H1 (cell line): ENCODE measurements around the gene LMX1A. TPM values are rescaled to one million over a fixed set of nuclear protein-coding genes. Genes with fewer than 3 reads are reported as not detected.

Source experiments
- CHD7 ChIP-seq: fragments of 300-600 bp; sonication (generic); IDR thresholded peaks from 2 replicates; pipeline ENCODE4 v1.7.1; 2012; ENCODE audit warnings: low read length, moderate library complexity, mild to moderate bottlenecking, inconsistent platforms; ENCODE audit not compliant: insufficient replicate concordance
- GTF2F1 ChIP-seq: IDR thresholded peaks from 2 replicates; pipeline ENCODE4 v1.6.1; 2012; ENCODE audit warnings: low read depth, low read length, improper control_type of control experiment, borderline replicate concordance
- HDAC2 ChIP-seq, 2 experiments: fragments of 300-600 bp in 1 of 2; sonication (generic) in 1 of 2; IDR thresholded peaks; 2 replicates each; pipeline ENCODE4 v1.6.1; 2011 to 2012; ENCODE audit warnings: low read depth in 2 of 2, low read length in 2 of 2, mild to moderate bottlenecking in 2 of 2, moderate library complexity in 2 of 2, borderline replicate concordance in 1 of 2, inconsistent platforms in 1 of 2
- KDM5A ChIP-seq: fragments of 200-600 bp; IDR thresholded peaks from 2 replicates; pipeline ENCODE4 v1.7.1; 2012; ENCODE audit warnings: mild to moderate bottlenecking, low read length, inconsistent platforms, mixed read lengths
- PHF8 ChIP-seq: fragments of 200-600 bp; sonication (generic); conservative IDR thresholded peaks from 2 replicates; pipeline ENCODE4 v1.7.1; 2012; ENCODE audit warnings: low read depth, mild to moderate bottlenecking, inconsistent platforms, low read length, moderate library complexity
- RBBP5 ChIP-seq: IDR thresholded peaks from 2 replicates; pipeline ENCODE4 v1.7.1; 2012; ENCODE audit warnings: low read depth, mild to moderate bottlenecking, inconsistent platforms, low read length, moderate library complexity, borderline replicate concordance
- SIN3A ChIP-seq, 2 experiments: IDR thresholded peaks in 1 of 2; conservative IDR thresholded peaks in 1 of 2; 2 replicates each; pipeline ENCODE4 v1.6.1; 2011 to 2012; ENCODE audit warnings: low read length in 2 of 2, improper control_type of control experiment in 1 of 2, low read depth in 1 of 2, mild to moderate bottlenecking in 1 of 2
- TAF1 ChIP-seq: IDR thresholded peaks from 2 replicates; pipeline ENCODE4 v1.6.1; 2011; ENCODE audit warnings: mild to moderate bottlenecking, low read depth, low read length
- TAF7 ChIP-seq: optimal IDR thresholded peaks from 2 replicates; pipeline ENCODE3; 2011; ENCODE audit warnings: low read depth, mild to moderate bottlenecking, inconsistent platforms, low read length, moderate library complexity, borderline replicate concordance
- TCF12 ChIP-seq: IDR thresholded peaks from 2 replicates; pipeline ENCODE4 v1.6.1; 2011; ENCODE audit warnings: low read depth, mild to moderate bottlenecking, low read length
- TEAD4 ChIP-seq: IDR thresholded peaks from 2 replicates; pipeline ENCODE4 v1.6.1; 2012; ENCODE audit warnings: low read depth, low read length, inconsistent platforms, mixed read lengths
- polyA plus RNA-seq, 7 experiments: library from polyadenylated mRNA; depleted of rRNA in 3 of 7; stranded (reverse) in 5 of 7; unstranded in 2 of 7; fragments of >200 nt in 5 of 7; fragments of 200-250 nt in 2 of 7; gene quantifications; 1 replicate in 5 of 7; 2 replicates in 1 of 7; 4 replicates in 1 of 7; pipeline versions ENCODE4 v1.2.1 to v1.2.3, GENCODE V29; 2011 to 2013; ENCODE audit warnings: missing spikeins in 2 of 7, mixed read lengths in 2 of 7
- total RNA-seq: library from RNA; stranded (reverse); fragmentation: NEBNext Ultra II Directional; extraction: Animal tissue kit (Norgen Biotek cat#: 25700); gene quantifications from 2 replicates; pipeline ENCODE4 v1.2.1, GENCODE V29; 2021

The LMX1A gene
- total and polyA plus RNA-seq, 2 of the 8 experiments (the other 6 are each of a cell fraction or from before 2014, with no cell fraction given): not detected

GRCh38 chr1:165300400-165300903 lies 56.1 kb downstream of the LMX1A start (continued):
- TF ChIP-seq CHD7 (no peak), TEAD4 (no peak), KDM5A (no peak), GTF2F1 (no peak), PHF8 (no peak), HDAC2 (IDR thresholded peaks at IDR 0.05; ENCODE audit: borderline replicate concordance in 1 of 2, low read depth in 2 of 2, low read length in 2 of 2) (no peak), TAF1 (no peak), TAF7 (no peak), RBBP5 (no peak), TCF12 (no peak), SIN3A (conservative IDR thresholded peaks at IDR 0.05 in 1 of 2, IDR thresholded peaks at IDR 0.05 in 1 of 2; ENCODE audit: low read depth in 1 of 2, low read length in 2 of 2) (no peak)
